Stomach (tissue), 9 donors: ENCODE data around the gene THADA. TPM values are rescaled to one million over a fixed set of nuclear protein-coding genes. Genes with fewer than 3 reads are reported as not detected.

ENCODE experiments used
- DNase-seq, 2 donors: peaks; one replicate each; pipeline versions ENCODE4 v3.0.0 to v3.0.0-alpha.2; 2013 to 2019
- H3K27ac ChIP-seq, 5 donors: fragments of 200-600 bp in 4 of 5; sonication (generic) in 4 of 5; one replicate each; pipeline ENCODE4 v1.5.1; 2013 to 2019; ENCODE audit warnings: mild to moderate bottlenecking in 1 of 5, moderate library complexity in 1 of 5
- H3K27me3 ChIP-seq, 3 donors: fragments of 200-600 bp; sonication (generic); one replicate each; pipeline ENCODE4 v1.5.1; 2017 to 2019; ENCODE audit warnings: mixed run types in 1 of 3
- H3K36me3 ChIP-seq, 4 donors: fragments of 200-600 bp; sonication (generic); 1 replicate in 3 of 4; 2 replicates in 1 of 4; pipeline ENCODE4 v1.5.1; 2016 to 2019
- H3K4me1 ChIP-seq, 4 donors: fragments of 200-600 bp; sonication (generic); one replicate each; pipeline ENCODE4 v1.5.1; 2016 to 2019
- H3K4me3 ChIP-seq, 4 donors: fragments of 200-600 bp; sonication (generic) in 3 of 4; one replicate each; pipeline ENCODE4 v1.5.1; 2016 to 2019; ENCODE audit warnings: mild to moderate bottlenecking in 1 of 4
- H3K9me3 ChIP-seq, 4 donors: fragments of 200-600 bp; sonication (generic); one replicate each; pipeline ENCODE4 v1.5.1; 2016 to 2019
- CTCF ChIP-seq, 7 experiments: fragments of 450-650 bp in 4 of 7; fragments of 200-600 bp in 3 of 7; sonication (generic) in 3 of 7; IDR thresholded peaks; one replicate each; pipeline ENCODE4 v1.5.1; 2016 to 2019; ENCODE audit warnings: antibody characterized with exemption in 7 of 7, control low read depth in 2 of 7, mild to moderate bottlenecking in 1 of 7
- EP300 ChIP-seq: sonication (generic); formaldehyde crosslinking; IDR thresholded peaks from one replicate; pipeline ENCODE4 v1.6.1; 2017; ENCODE audit warnings: antibody characterized with exemption
- POLR2A ChIP-seq, 4 donors: fragments of 450-650 bp; IDR thresholded peaks; one replicate each; pipeline ENCODE4 v1.6.1; 2016; ENCODE audit warnings: antibody characterized with exemption in 4 of 4, control low read depth in 2 of 4, mild to moderate bottlenecking in 1 of 4, moderate library complexity in 1 of 4
- POLR2AphosphoS5 ChIP-seq, 3 donors: sonication (generic); formaldehyde crosslinking; IDR thresholded peaks; one replicate each; pipeline ENCODE4 v1.6.1; 2016; ENCODE audit warnings: antibody characterized with exemption in 3 of 3
- WGBS, 5 donors: extraction: QIAGEN DNeasy Blood & Tissue Kit in 3 of 5; methylation state at CpG; one replicate each; pipeline versions ENCODE4 v1.1.5 to v1.1.7; 2013 to 2018; 5-methylcytosine and 5-hydroxymethylcytosine counted together
- intact Hi-C: fragments of 100-400 bp; cut with DNase I; formaldehyde crosslinking; loops from one replicate; pipeline ENCODE4 v1.15.1; 2023; ENCODE audit warnings: low total_unique reads
- polyA plus RNA-seq, 3 donors: library from polyadenylated mRNA; stranded (reverse); fragments of 200-250 nt; gene quantifications; one replicate each; pipeline ENCODE4 v1.2.3, GENCODE V29; 2013
- total RNA-seq, 5 donors: library from RNA; depleted of rRNA; stranded (reverse); fragments of >200 nt; gene quantifications; one replicate each; pipeline versions ENCODE4 v1.1.0 to v1.2.3, GENCODE V29; 2014 to 2016
- donor health status: healthy with polysubstance abuse.
- donor health status: Bipolar disorder and iron deficiency.
- donor health status: healthy.

The THADA gene
- total and polyA plus RNA-seq, 8 donors: 8.0 to 109 (median 31.9) TPM

GRCh38 chr2:43331422-43331821 is 264.4 kb downstream of the THADA start:
- Histone ChIP-seq H3K9me3 (no peaks in the 10 kb centered on the region), H3K4me3 (no peak overlapping the region), H3K27ac (peak overlapping the region in 3 of 5 donors; percentile 27 to 67 (median 37)), H3K36me3 (no peaks in the 10 kb centered on the region), H3K27me3 (no peaks in the 10 kb centered on the region), H3K4me1 (peaks cover 0 to 60% (median 31%) of the 10 kb centered on the region in 4 donors)
- TF ChIP-seq EP300 (no peak), POLR2AphosphoS5 (IDR thresholded peaks at IDR 0.05) (no peak), CTCF (IDR thresholded peaks at IDR 0.05) (no peak), POLR2A (IDR thresholded peaks at IDR 0.05) (no peak)
- WGBS, 5 donors: 68 to 95% (median 71%) methylated on average over 1 of the region's 1 CpG
- DNase-seq: peak in 1 of 2 donors; percentile 87
- intact Hi-C loops: no loop called here

- Histone ChIP-seq H3K36me3 (no peaks in the 10 kb centered on the region), H3K27ac (peak overlapping the region in 2 of 5 donors; percentile 40 to 67), H3K4me3 (no peak overlapping the region), H3K4me1 (peaks cover 0 to 67% (median 34%) of the 10 kb centered on the region in 4 donors), H3K9me3 (no peaks in the 10 kb centered on the region), H3K27me3 (no peaks in the 10 kb centered on the region)
- TF ChIP-seq CTCF (IDR thresholded peaks at IDR 0.05) (no peak), EP300 (no peak), POLR2AphosphoS5 (IDR thresholded peaks at IDR 0.05) (no peak), POLR2A (IDR thresholded peaks at IDR 0.05) (no peak)
- intact Hi-C loops: no loop called here
- no peak for DNase-seq
- 73 to 79% (median 76%) methylated on average over 5 of the region's 5 CpGs for WGBS, 5 donors
These were observed 266.2 kb downstream of the THADA start for GRCh38 chr2:43329637-43330036.

- H3K4me3 ChIP-seq: no peak overlapping the region
- no peaks in the 10 kb centered on the region for H3K9me3 ChIP-seq
- WGBS, 5 donors: 77 to 89% (median 88%) methylated on average over 3 of the region's 3 CpGs
- no peak for DNase-seq
- no peaks in the 10 kb centered on the region for H3K27me3 ChIP-seq
- no peaks in the 10 kb centered on the region for H3K36me3 ChIP-seq
- peaks cover 0 to 67% (median 31%) of the 10 kb centered on the region in 4 donors for H3K4me1 ChIP-seq
- peak overlapping the region in 2 of 5 donors; percentile 40 to 67 for H3K27ac ChIP-seq
- no peak for TF ChIP-seq EP300
- TF ChIP-seq CTCF (IDR thresholded peaks at IDR 0.05): no peak
- no peak for TF ChIP-seq POLR2A (IDR thresholded peaks at IDR 0.05)
- intact Hi-C loops: no loop called here
These were observed 267.0 kb downstream of the THADA start for GRCh38 chr2:43328832-43329231.

GRCh38 chr2:43328133-43328532 is 267.7 kb downstream of the THADA start:
- Histone ChIP-seq H3K27me3 (no peaks in the 10 kb centered on the region), H3K4me1 (peaks cover 0 to 60% (median 30%) of the 10 kb centered on the region in 4 donors), H3K4me3 (no peak overlapping the region), H3K27ac (peak overlapping the region in 2 of 5 donors; percentile 40 to 67), H3K36me3 (no peaks in the 10 kb centered on the region), H3K9me3 (no peaks in the 10 kb centered on the region)
- peak; percentile 34 to 74 for DNase-seq
- TF ChIP-seq POLR2A (IDR thresholded peaks at IDR 0.05) (no peak), CTCF (IDR thresholded peaks at IDR 0.05) (no peak), EP300 (no peak), POLR2AphosphoS5 (IDR thresholded peaks at IDR 0.05) (no peak)
- intact Hi-C loops: no loop called here
- WGBS, 5 donors: 34 to 47% (median 46%) methylated on average over 2 of the region's 2 CpGs
